ENCODE data around the gene CHAC2. TPM values are rescaled to one million over a fixed set of nuclear protein-coding genes. Genes with fewer than 3 reads are reported as not detected.
"Not testable (repeated sequence)": the region's sequence is repeated elsewhere in the genome, so short reads cannot be mapped to it uniquely, and the experiment has no call there.

Gene CHAC2
- 2.7 and 3.3 TPM in 2 replicates for total RNA-seq

DNA sequence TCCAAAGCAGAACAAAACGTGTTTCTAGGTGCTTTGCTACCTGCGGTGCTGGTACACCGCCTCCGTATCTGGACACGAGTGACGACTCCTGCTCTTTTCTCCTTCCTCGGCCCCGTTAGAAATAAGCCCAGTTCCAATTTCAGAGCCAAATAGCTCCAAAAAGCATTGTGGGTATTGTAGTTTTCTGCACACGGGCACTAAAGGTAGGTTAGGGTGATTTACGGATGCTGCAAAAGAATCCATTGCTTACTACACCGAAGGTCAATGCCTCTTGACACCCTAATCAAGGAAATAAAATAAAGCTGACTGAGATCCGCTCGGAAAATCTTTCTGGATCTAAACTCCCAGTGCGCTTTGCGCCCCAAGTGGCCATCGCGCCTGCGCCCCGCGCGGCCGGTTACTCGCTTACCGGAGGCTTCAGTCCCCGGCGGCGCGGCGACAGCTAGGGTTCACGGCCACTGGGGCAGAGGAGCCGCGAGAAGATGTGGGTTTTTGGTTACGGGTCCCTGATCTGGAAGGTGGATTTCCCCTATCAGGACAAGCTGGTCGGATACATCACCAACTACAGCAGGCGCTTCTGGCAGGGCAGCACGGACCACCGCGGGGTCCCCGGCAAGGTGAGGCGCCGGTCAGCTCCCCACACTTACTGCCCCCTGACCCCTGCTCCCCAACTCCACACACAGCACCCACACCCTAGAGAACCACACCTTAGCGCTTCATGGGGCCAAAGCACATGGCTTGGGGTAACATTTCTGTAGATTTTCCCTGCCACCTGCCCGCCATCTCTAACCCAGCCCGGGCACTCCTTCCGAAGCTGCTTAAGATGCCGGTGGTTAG, at the start of gene CHAC2:
Gene CHAC2, plus strand, starts transcription at position 400 of the 837 bp plus-strand sequence. Its CDS starts 83 bp downstream, at position 483.
- Histone ChIP-seq H3K27ac (ENCODE audit: low read depth, low read length) (peak within 1 kb of the TSS; percentile 70), H3K9me3 (ENCODE audit: low read depth, low read length) (no peaks in the 10 kb centered on the region), H3K79me2 (ENCODE audit: insufficient read depth, low read length) (peaks cover 20% of the 10 kb centered on the region), H3K4me2 (ENCODE audit: insufficient read depth, low read length) (peak within 1 kb of the TSS; percentile 98), H3K36me3 (ENCODE audit: insufficient read depth, low read length) (peaks cover 11% of the 10 kb centered on the region), H3K4me3 (ENCODE audit: insufficient read depth, low read length) (peak within 1 kb of the TSS; percentile 79), H4K20me1 (ENCODE audit: insufficient read depth, low read length) (no peaks in the 10 kb centered on the region), H3K4me1 (ENCODE audit: insufficient read depth, low read length) (peaks cover 13% of the 10 kb centered on the region), H2AFZ (ENCODE audit: low read length) (peak within 1 kb of the TSS; percentile 88), H3K27me3 (ENCODE audit: insufficient read depth, low read length) (no peaks in the 10 kb centered on the region)
- peak; percentile 83 for DNase-seq (ENCODE audit: insufficient read length, low spot score, missing footprints)
- TF ChIP-seq, protein P1, sequence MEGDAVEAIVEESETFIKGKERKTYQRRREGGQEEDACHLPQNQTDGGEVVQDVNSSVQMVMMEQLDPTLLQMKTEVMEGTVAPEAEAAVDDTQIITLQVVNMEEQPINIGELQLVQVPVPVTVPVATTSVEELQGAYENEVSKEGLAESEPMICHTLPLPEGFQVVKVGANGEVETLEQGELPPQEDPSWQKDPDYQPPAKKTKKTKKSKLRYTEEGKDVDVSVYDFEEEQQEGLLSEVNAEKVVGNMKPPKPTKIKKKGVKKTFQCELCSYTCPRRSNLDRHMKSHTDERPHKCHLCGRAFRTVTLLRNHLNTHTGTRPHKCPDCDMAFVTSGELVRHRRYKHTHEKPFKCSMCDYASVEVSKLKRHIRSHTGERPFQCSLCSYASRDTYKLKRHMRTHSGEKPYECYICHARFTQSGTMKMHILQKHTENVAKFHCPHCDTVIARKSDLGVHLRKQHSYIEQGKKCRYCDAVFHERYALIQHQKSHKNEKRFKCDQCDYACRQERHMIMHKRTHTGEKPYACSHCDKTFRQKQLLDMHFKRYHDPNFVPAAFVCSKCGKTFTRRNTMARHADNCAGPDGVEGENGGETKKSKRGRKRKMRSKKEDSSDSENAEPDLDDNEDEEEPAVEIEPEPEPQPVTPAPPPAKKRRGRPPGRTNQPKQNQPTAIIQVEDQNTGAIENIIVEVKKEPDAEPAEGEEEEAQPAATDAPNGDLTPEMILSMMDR (IDR thresholded peaks at IDR 0.05; ENCODE audit: extremely low read depth, low read depth, low read length), result no peak

DNA sequence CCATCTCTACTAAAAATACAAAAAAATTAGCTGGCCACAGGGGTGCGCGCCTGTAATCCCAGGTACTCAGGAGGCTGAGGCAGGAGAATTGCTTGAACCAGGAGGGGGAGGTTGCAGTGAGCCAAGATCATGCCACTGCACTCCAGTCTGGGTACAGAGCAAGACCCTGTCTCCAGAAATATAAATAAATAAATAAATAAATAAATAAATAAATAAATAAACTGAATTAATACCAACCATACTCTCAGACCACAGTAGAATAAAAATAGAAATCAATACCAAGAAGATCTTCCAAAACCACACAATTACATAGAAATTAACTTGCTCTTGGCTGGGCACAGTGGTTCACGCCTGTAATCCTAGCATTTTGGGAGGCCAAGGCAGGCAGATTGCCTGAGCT, 46.7 kb upstream of the CHAC2 start:
- H3K27ac ChIP-seq (ENCODE audit: low read depth, low read length); H3K4me1 ChIP-seq (ENCODE audit: insufficient read depth, low read length); H3K4me2 ChIP-seq (ENCODE audit: insufficient read depth, low read length); H3K36me3 ChIP-seq (ENCODE audit: insufficient read depth, low read length); H2AFZ ChIP-seq (ENCODE audit: low read length); H4K20me1 ChIP-seq (ENCODE audit: insufficient read depth, low read length); H3K9me3 ChIP-seq (ENCODE audit: low read depth, low read length); DNase-seq (ENCODE audit: insufficient read length, low spot score, missing footprints); H3K4me3 ChIP-seq (ENCODE audit: insufficient read depth, low read length); H3K79me2 ChIP-seq (ENCODE audit: insufficient read depth, low read length); H3K27me3 ChIP-seq (ENCODE audit: insufficient read depth, low read length): not testable (repeated sequence)

DNA sequence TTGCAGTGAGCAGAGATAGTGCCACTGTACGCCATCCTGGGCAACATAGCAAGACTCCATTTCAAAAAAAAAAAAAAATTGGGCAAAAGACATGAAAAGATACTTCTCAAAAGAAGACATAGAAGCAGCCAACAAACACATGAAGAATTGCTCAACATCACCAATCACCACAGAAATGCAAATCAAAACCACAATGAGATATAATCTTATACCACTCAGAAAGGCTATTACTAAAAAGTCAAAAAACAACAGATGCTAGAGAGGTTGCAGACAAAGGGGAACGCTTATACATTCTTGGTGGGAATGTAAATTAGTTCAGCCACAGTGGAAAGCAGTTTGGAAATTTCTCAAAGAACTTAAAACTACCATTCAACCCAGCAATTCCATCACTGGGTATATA, 43.1 kb upstream of the CHAC2 start:
- TF ChIP-seq, protein P1 (IDR thresholded peaks at IDR 0.05; ENCODE audit: extremely low read depth, low read depth, low read length), result no peak
- no peaks in the 10 kb centered on the region for H3K9me3 ChIP-seq (ENCODE audit: low read depth, low read length)
- H3K36me3 ChIP-seq (ENCODE audit: insufficient read depth, low read length), result no peaks in the 10 kb centered on the region
- no peak overlapping the region for H2AFZ ChIP-seq (ENCODE audit: low read length)
- H4K20me1 ChIP-seq (ENCODE audit: insufficient read depth, low read length), result peaks cover 6% of the 10 kb centered on the region
- no peaks in the 10 kb centered on the region for H3K27me3 ChIP-seq (ENCODE audit: insufficient read depth, low read length)
- DNase-seq (ENCODE audit: insufficient read length, low spot score, missing footprints), result no peak
- H3K4me2 ChIP-seq (ENCODE audit: insufficient read depth, low read length), result no peak overlapping the region
- H3K27ac ChIP-seq (ENCODE audit: low read depth, low read length), result no peak overlapping the region
- H3K4me1 ChIP-seq (ENCODE audit: insufficient read depth, low read length), result no peaks in the 10 kb centered on the region
- H3K4me3 ChIP-seq (ENCODE audit: insufficient read depth, low read length), result no peak overlapping the region
- peaks cover 4% of the 10 kb centered on the region for H3K79me2 ChIP-seq (ENCODE audit: insufficient read depth, low read length)

DNA sequence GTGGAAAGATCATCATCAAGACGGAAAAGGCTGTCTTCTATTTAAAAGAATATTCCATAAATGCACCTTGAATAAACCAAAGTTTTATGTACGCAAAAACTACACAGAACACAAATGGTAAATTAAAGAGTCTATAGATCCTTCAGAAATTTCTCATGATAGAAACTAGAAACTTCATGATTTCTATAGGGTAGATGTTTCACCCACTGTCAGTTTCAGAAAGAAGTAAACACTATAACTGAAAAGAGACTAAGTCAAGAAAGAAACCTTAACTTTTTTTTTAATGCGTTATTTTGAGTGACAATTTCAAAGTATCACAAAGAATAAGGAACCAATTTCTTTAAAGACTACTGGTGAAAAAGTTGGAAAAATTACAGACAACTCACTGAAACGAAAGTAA, 41.9 kb upstream of the CHAC2 start:
- TF ChIP-seq, protein P1 (IDR thresholded peaks at IDR 0.05; ENCODE audit: extremely low read depth, low read depth, low read length), result no peak

More for the DNA sequence above, 41.9 kb upstream of the CHAC2 start:
- Histone ChIP-seq H3K4me2 (ENCODE audit: insufficient read depth, low read length) (no peak overlapping the region), H3K9me3 (ENCODE audit: low read depth, low read length) (no peaks in the 10 kb centered on the region), H4K20me1 (ENCODE audit: insufficient read depth, low read length) (peaks cover 6% of the 10 kb centered on the region), H2AFZ (ENCODE audit: low read length) (no peak overlapping the region), H3K4me3 (ENCODE audit: insufficient read depth, low read length) (no peak overlapping the region), H3K27ac (ENCODE audit: low read depth, low read length) (no peak overlapping the region), H3K36me3 (ENCODE audit: insufficient read depth, low read length) (no peaks in the 10 kb centered on the region), H3K27me3 (ENCODE audit: insufficient read depth, low read length) (no peaks in the 10 kb centered on the region), H3K4me1 (ENCODE audit: insufficient read depth, low read length) (no peaks in the 10 kb centered on the region), H3K79me2 (ENCODE audit: insufficient read depth, low read length) (no peaks in the 10 kb centered on the region)
- no peak for DNase-seq (ENCODE audit: insufficient read length, low spot score, missing footprints)
